Measurements from ENCODE around the gene GALNT18.

Gene GALNT18

DNA sequence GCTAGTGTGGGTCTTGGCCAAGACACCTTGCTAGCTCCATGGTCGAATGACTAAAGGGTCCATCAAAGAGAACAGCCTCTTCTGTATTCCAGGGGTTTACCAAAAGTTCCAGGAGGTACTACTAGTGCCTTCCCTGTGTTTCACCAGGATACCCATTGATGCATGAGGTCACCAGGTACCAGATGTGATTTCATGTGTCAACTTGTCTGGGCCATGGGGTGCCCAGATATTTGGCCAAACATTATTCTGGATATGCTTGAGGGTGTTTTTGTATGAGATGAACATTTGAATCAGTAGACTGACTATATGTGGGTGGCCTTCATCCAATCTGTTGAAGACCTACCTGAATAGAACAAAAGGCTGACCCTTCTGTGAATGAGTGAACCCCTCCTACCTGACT is 92.8 kb downstream of the GALNT18 start:
- no peak for DNase-seq (ENCODE audit: low spot score)

GRCh38 chr11:11525283-11525682 is 96.5 kb downstream of the GALNT18 start:
- DNase-seq (ENCODE audit: low spot score) = no peak

GRCh38 chr11:11524436-11525061 is 97.3 kb downstream of the GALNT18 start:
- DNase-seq (ENCODE audit: low spot score) = no peak

- no peak for DNase-seq (ENCODE audit: low spot score)
Observed at GRCh38 chr11:11522591-11522990, 99.2 kb downstream of the GALNT18 start.

DNA sequence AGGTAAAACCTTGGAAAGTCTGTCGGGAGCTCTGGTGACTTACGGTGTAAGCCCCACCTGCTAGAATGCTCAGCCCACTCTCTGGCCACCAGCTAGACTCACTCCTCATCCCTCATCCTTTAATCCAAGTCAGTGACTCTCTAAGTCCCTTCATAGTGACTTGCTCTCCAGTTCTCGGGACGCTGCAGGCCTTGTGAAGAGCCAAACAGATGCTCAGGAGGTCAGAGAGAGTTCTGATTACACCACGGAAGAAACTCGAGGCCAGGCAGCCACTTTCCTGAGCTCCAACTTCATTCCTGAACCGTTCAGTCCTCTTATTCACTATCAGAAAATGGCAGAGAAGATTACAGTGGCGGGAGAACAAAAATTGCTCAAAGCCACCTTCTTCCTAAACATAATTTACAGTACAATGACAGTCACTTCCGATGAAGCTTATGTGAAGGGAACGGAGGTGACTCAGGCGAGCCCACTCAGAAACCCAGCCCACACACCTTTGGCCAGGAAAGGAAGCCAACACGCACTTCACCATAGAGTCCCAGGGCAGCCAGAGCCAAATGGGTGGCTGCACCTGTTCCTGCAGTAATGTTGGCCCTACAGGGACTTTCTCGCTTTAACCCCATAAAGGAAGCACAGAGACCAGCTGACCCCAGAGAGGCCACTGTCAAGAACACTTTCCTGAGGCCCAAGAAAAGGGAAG is 100.4 kb downstream of the GALNT18 start:
- DNase-seq (ENCODE audit: low spot score) = no peak

GRCh38 chr11:11520231-11521015 is 101.4 kb downstream of the GALNT18 start:
- no peak for DNase-seq (ENCODE audit: low spot score)

GRCh38 chr11:11519184-11519583 is 102.6 kb downstream of the GALNT18 start:
- DNase-seq (ENCODE audit: low spot score) = no peak

- DNase-seq (ENCODE audit: low spot score) = no peak
Observed at GRCh38 chr11:11514246-11514645, 107.6 kb downstream of the GALNT18 start.

DNA sequence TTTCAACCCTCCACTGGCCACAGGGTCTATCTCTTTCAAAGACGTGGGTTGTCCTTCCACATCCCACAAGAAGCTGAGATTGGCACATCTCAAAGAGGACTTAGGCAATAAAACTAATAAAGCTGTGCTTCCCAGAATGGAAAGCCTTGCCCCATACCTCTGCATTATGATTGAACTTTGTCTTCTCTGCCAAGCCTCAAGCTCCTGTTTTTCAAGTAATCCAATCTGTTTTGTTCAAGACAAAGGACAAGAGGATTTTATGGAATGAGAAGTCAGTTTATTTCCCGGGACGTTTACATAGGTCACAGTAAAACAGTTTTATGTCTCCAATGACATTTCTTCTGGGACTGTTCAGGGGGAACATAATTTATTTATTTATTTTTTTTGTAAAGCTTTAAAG is 108.4 kb downstream of the GALNT18 start:
- no peak for DNase-seq (ENCODE audit: low spot score)

GRCh38 chr11:11512929-11513328 is 108.9 kb downstream of the GALNT18 start:
- DNase-seq (ENCODE audit: low spot score) = no peak

DNA sequence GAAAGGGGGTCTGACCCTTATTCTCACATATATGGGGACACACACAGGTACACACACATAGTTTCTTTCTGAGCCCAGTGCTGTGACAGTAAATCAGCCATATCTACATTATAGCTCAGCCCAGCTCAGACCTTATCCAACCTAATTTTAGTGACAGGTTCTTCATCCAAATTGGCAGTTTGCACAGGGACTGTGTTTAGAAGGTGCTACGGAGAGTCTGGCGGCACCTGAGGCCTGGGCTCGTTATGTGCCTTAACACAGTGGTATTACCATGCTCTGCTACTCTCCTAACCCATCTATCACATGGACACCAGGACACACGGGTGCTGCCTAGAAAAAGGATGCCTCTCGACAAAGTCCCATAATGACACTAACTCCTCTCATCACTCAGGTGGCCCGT is 109.3 kb downstream of the GALNT18 start:
- no peak for DNase-seq (ENCODE audit: low spot score)

GRCh38 chr11:11512090-11512489 is 109.7 kb downstream of the GALNT18 start:
- DNase-seq (ENCODE audit: low spot score) = no peak

DNA sequence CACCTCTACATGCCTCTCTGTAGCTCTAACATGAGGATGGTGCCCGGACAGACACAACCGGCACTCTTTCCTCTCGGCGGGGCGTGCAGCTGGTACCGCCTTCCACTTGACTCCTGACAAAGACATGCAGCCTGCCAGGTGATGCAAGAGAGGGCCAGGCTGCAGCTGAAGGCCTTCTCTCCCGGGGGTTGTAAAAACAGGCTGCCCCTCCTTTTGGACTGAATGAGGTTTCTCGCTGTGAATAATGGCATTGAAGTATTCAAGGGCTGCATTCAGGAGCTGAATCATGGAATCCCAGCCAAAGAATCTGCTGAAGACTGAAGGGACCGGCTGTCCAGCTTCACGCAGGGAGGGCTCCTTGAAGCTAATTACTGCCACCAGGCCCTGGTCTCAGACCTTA is 110.9 kb downstream of the GALNT18 start:
- DNase-seq (ENCODE audit: low spot score) = no peak

- no peak for DNase-seq (ENCODE audit: low spot score)
Observed at GRCh38 chr11:11505692-11506091, 116.1 kb downstream of the GALNT18 start.

DNA sequence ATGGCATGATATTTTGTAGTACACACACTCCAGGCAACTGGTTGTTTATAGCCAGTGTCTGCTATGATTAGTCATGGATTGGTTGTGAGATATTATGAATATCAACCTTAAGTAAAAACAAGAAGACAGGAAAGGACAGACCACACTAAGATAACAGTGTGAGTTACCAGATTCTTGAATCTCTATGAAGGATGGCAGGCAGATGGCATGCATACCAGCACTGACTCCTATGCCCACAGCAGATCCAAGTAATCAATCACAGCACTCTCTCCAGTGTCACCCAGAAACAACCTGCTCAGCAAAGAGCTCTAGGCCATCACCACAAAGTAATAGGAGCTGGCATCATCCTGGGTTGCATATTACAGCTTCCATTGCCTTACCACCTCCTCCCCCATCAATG is 116.6 kb downstream of the GALNT18 start:
- no peak for DNase-seq (ENCODE audit: low spot score)

GRCh38 chr11:11504071-11504470 is 117.7 kb downstream of the GALNT18 start:
- no peak for DNase-seq (ENCODE audit: low spot score)

DNA sequence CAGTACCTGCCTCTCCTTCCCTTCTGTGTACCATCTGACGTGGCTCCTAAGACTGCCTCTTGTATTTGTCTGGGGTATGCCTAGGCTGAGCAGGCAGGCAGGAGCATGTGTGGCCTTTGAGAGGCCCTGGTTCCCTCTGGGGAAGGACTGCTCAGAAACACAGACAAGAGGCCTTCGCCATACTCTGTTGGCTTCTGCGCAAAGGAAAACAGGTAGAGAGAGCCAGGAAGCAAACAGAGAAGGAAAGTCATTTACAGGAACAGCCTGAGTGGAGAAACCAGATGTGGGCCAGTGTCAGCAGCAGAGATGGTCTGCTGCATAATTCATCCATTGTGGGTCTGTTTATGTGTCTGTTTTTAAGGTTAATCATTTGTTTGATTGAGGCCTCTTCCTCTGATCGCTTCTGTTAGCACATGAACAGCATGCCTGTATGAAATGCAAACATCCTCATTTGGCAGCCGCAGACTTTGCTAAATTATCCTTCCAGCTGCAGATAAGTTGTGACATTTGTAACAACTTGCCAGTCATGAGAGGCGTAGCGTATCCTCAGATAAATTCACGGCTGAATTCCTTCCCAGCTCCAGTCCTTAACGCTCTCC is 119.4 kb downstream of the GALNT18 start:
- no peak for DNase-seq (ENCODE audit: low spot score)

- DNase-seq (ENCODE audit: low spot score) = no peak
Observed at GRCh38 chr11:11501546-11502262, 120.1 kb downstream of the GALNT18 start.

DNA sequence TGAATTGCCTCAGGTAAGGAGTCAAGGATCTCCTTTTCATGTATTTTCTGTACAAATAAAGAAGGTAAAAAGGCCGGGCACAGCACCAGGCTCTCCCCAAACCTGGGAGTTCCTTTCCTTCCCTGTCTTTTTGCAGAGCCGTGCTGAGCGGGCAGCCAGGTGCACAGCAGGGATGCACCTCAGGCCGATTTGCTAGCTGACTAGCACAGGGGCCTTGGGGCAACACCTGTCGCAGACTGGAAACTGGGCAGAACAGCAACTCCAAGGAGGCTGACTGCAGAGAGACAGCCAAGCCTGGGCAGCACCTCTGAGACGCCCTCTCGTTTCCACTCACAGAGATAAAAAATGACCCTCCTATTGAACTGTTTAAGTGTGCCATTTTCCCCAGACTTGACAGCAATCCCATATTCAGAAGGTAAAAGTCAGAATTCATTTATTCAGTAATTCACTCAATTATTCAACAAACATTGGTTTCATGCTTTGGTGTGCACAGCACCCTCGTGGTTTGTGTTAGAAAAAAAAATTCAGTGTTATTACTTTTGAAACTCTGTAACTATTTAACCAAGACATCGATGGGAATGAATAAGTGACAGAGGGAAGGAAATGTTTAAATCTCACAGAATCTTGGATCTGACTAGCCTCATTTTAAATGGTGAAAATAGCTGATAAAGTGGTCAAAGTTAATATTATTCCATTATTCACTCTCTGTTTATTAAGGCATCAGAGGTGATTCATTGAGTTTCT is 120.9 kb downstream of the GALNT18 start:
- no peak for DNase-seq (ENCODE audit: low spot score)

- DNase-seq (ENCODE audit: low spot score) = no peak
Observed at GRCh38 chr11:11499300-11499699, 122.5 kb downstream of the GALNT18 start.

- DNase-seq (ENCODE audit: low spot score) = no peak
Observed at GRCh38 chr11:11498195-11498594, 123.6 kb downstream of the GALNT18 start.
